Neural progenitor cell (in vitro differentiated cells): ENCODE results near the gene PCNX1.

Source experiments
- EZH2 ChIP-seq: fragments of 200-600 bp; sonication (generic); IDR thresholded peaks from 2 replicates; pipeline ENCODE4 v1.6.1; 2017; ENCODE audit warnings: antibody characterized with exemption, mild to moderate bottlenecking, moderate library complexity
- TF ChIP-seq, protein P1 (sequence below): fragments of 200-600 bp; sonication (generic); IDR thresholded peaks from 2 replicates; pipeline ENCODE4 v1.5.1; 2017; ENCODE audit warnings: antibody characterized with exemption, mild to moderate bottlenecking

DNA sequence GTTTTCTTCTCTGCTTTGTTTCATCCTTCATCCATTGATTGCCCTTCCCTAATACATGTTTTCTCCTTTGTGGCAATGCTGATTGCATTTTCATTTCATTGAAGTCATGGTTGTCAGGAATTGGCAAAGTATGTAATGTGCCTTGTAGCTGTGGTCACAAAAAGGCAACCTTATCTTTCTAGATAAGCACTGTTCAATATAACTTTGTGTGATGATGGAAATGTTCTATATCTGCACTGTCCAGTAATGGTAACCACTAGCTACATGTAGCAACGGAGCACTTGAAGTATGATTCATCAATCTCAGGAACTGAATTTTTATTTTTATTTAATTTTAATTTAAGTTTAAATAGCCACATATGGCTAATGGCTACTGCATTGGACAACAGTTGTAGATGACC, 79.8 kb downstream of the PCNX1 start:
- TF ChIP-seq, protein P1, sequence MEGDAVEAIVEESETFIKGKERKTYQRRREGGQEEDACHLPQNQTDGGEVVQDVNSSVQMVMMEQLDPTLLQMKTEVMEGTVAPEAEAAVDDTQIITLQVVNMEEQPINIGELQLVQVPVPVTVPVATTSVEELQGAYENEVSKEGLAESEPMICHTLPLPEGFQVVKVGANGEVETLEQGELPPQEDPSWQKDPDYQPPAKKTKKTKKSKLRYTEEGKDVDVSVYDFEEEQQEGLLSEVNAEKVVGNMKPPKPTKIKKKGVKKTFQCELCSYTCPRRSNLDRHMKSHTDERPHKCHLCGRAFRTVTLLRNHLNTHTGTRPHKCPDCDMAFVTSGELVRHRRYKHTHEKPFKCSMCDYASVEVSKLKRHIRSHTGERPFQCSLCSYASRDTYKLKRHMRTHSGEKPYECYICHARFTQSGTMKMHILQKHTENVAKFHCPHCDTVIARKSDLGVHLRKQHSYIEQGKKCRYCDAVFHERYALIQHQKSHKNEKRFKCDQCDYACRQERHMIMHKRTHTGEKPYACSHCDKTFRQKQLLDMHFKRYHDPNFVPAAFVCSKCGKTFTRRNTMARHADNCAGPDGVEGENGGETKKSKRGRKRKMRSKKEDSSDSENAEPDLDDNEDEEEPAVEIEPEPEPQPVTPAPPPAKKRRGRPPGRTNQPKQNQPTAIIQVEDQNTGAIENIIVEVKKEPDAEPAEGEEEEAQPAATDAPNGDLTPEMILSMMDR: no peak
- TF ChIP-seq EZH2: no peak
